H1 (cell line): ENCODE data around the gene NOS1AP. TPM values are rescaled to one million over a fixed set of nuclear protein-coding genes. Genes with fewer than 3 reads are reported as not detected.

ENCODE experiments used
- BRCA1 ChIP-seq: IDR thresholded peaks from 2 replicates; pipeline ENCODE4 v1.6.1; 2012; ENCODE audit warnings: low read depth, low read length, improper control_type of control experiment
- POU5F1 ChIP-seq: IDR thresholded peaks from 2 replicates; pipeline ENCODE4 v1.6.1; 2011; ENCODE audit warnings: low read depth, mild to moderate bottlenecking, low read length, moderate library complexity
- SIN3A ChIP-seq, 2 experiments: IDR thresholded peaks in 1 of 2; conservative IDR thresholded peaks in 1 of 2; 2 replicates each; pipeline ENCODE4 v1.6.1; 2011 to 2012; ENCODE audit warnings: low read length in 2 of 2, improper control_type of control experiment in 1 of 2, low read depth in 1 of 2, mild to moderate bottlenecking in 1 of 2
- USF2 ChIP-seq: IDR thresholded peaks from 2 replicates; pipeline ENCODE4 v1.6.1; 2011; ENCODE audit warnings: low read length, improper control_type of control experiment
- polyA plus RNA-seq, 7 experiments: library from polyadenylated mRNA; depleted of rRNA in 3 of 7; stranded (reverse) in 5 of 7; unstranded in 2 of 7; fragments of >200 nt in 5 of 7; fragments of 200-250 nt in 2 of 7; gene quantifications; 1 replicate in 5 of 7; 2 replicates in 1 of 7; 4 replicates in 1 of 7; pipeline versions ENCODE4 v1.2.1 to v1.2.3, GENCODE V29; 2011 to 2013; ENCODE audit warnings: missing spikeins in 2 of 7, mixed read lengths in 2 of 7
- total RNA-seq: library from RNA; stranded (reverse); fragmentation: NEBNext Ultra II Directional; extraction: Animal tissue kit (Norgen Biotek cat#: 25700); gene quantifications from 2 replicates; pipeline ENCODE4 v1.2.1, GENCODE V29; 2021

The NOS1AP gene
- total and polyA plus RNA-seq, 2 of the 8 experiments (the other 6 are each of a cell fraction or from before 2014, with no cell fraction given): 2.4 to 12.1 TPM

- TF ChIP-seq USF2 (no peak), POU5F1 (no peak), BRCA1 (no peak), SIN3A (conservative IDR thresholded peaks at IDR 0.05 in 1 of 2, IDR thresholded peaks at IDR 0.05 in 1 of 2; ENCODE audit: low read depth in 1 of 2, low read length in 2 of 2) (no peak)
- TF ChIP-seq, all 59 proteins: peak for 0
These were observed 14.4 kb upstream of the NOS1AP start (continued) for GRCh38 chr1:162055062-162055461.
